H9 (cell line): ENCODE measurements around the gene MAPK13. TPM values are rescaled to one million over a fixed set of nuclear protein-coding genes. Genes with fewer than 3 reads are reported as not detected.

ENCODE experiments used
- DNase-seq: peaks from one replicate; pipeline ENCODE4 v3.0.0-alpha.2; 2017
- H2AFZ ChIP-seq: one replicate; pipeline ENCODE4 v1.6.1; 2013; ENCODE audit warnings: mild to moderate bottlenecking, low read length, control low read depth, moderate library complexity
- H2AK5ac ChIP-seq: 2 replicates; pipeline ENCODE4 v1.6.1; 2013; ENCODE audit warnings: low read length, control low read depth, mixed read lengths; ENCODE audit not compliant: insufficient read length
- H2BK120ac ChIP-seq: one replicate; pipeline ENCODE4 v1.6.1; 2013; ENCODE audit warnings: low read depth, mild to moderate bottlenecking, low read length, control low read depth, inconsistent platforms; ENCODE audit not compliant: poor library complexity, severe bottlenecking
- H2BK12ac ChIP-seq: 2 replicates; pipeline ENCODE4 v1.6.1; 2013; ENCODE audit warnings: low read length, control low read depth, mixed read lengths, low read depth; ENCODE audit not compliant: insufficient read length
- H2BK15ac ChIP-seq: 2 replicates; pipeline ENCODE4 v1.6.1; 2013; ENCODE audit warnings: low read depth, low read length, control low read depth
- H2BK20ac ChIP-seq: one replicate; pipeline ENCODE4 v1.6.1; 2013; ENCODE audit warnings: low read depth, mild to moderate bottlenecking, low read length, control low read depth, inconsistent platforms; ENCODE audit not compliant: poor library complexity, severe bottlenecking
- H2BK5ac ChIP-seq: 2 replicates; pipeline ENCODE4 v1.6.1; 2013; ENCODE audit warnings: low read length, control low read depth, mixed read lengths; ENCODE audit not compliant: insufficient read length
- H3K14ac ChIP-seq: 2 replicates; pipeline ENCODE4 v1.6.1; 2013; ENCODE audit warnings: low read length, control low read depth; ENCODE audit not compliant: insufficient read depth
- H3K18ac ChIP-seq: 2 replicates; pipeline ENCODE4 v1.6.1; 2013; ENCODE audit warnings: low read depth, mild to moderate bottlenecking, mixed read lengths, low read length, control low read depth; ENCODE audit not compliant: insufficient read length
- H3K23ac ChIP-seq: 2 replicates; pipeline ENCODE4 v1.6.1; 2013; ENCODE audit warnings: low read length, control low read depth, mixed read lengths, low read depth; ENCODE audit not compliant: insufficient read length
- H3K23me2 ChIP-seq: 2 replicates; pipeline ENCODE4 v1.6.1; 2013; ENCODE audit warnings: low read depth, mild to moderate bottlenecking, mixed read lengths, low read length, control low read depth; ENCODE audit not compliant: insufficient read length, poor library complexity, severe bottlenecking
- H3K27ac ChIP-seq: 2 replicates; pipeline ENCODE4 v1.5.1; 2013; ENCODE audit warnings: low read length, control low read depth, mixed read lengths, low read depth; ENCODE audit not compliant: insufficient read length
- H3K27me3 ChIP-seq: 2 replicates; pipeline ENCODE4 v1.6.1; 2013; ENCODE audit warnings: low read length, control low read depth, inconsistent platforms; ENCODE audit not compliant: insufficient read depth
- H3K4ac ChIP-seq: 2 replicates; pipeline ENCODE4 v1.6.1; 2013; ENCODE audit warnings: low read depth, mild to moderate bottlenecking, control low read depth, inconsistent platforms, low read length, moderate library complexity
- H3K4me1 ChIP-seq: 2 replicates; pipeline ENCODE4 v1.6.1; 2013; ENCODE audit warnings: low read length, control low read depth, inconsistent platforms; ENCODE audit not compliant: insufficient read depth
- H3K4me2 ChIP-seq: 2 replicates; pipeline ENCODE4 v1.6.1; 2013; ENCODE audit warnings: low read length, control low read depth, mixed read lengths; ENCODE audit not compliant: insufficient read length, insufficient read depth
- H3K56ac ChIP-seq: 2 replicates; pipeline ENCODE4 v1.6.1; 2013; ENCODE audit warnings: low read depth, mild to moderate bottlenecking, mixed read lengths, low read length, control low read depth; ENCODE audit not compliant: insufficient read length
- H3K79me1 ChIP-seq: 2 replicates; pipeline ENCODE4 v1.6.1; 2013; ENCODE audit warnings: low read depth, mild to moderate bottlenecking, moderate library complexity, low read length, control low read depth, inconsistent platforms; ENCODE audit not compliant: insufficient read depth, poor library complexity, severe bottlenecking
- H3K79me2 ChIP-seq: 2 replicates; pipeline ENCODE4 v1.6.1; 2013; ENCODE audit warnings: low read length, control low read depth, inconsistent platforms; ENCODE audit not compliant: insufficient read depth
- H3K9ac ChIP-seq: 2 replicates; pipeline ENCODE4 v1.6.1; 2013; ENCODE audit warnings: low read length, control low read depth, mixed read lengths; ENCODE audit not compliant: insufficient read length; ENCODE audit errors: extremely low read depth
- H3K9me3 ChIP-seq: one replicate; pipeline ENCODE4 v1.6.1; 2013; ENCODE audit warnings: low read depth, low read length, inconsistent platforms; ENCODE audit not compliant: control insufficient read depth
- H3T11ph ChIP-seq: one replicate; pipeline ENCODE4 v1.6.1; 2013; ENCODE audit warnings: mild to moderate bottlenecking, low read length, control low read depth, inconsistent platforms
- H4K20me1 ChIP-seq: one replicate; pipeline ENCODE4 v1.6.1; 2013; ENCODE audit not compliant: control insufficient read depth, insufficient read length, insufficient read depth
- H4K5ac ChIP-seq: 2 replicates; pipeline ENCODE4 v1.6.1; 2013; ENCODE audit warnings: low read depth, mild to moderate bottlenecking, mixed read lengths, low read length, control low read depth; ENCODE audit not compliant: insufficient read length
- H4K8ac ChIP-seq: replicated peaks from 2 replicates; pipeline ENCODE4 v1.6.1; 2013; ENCODE audit warnings: low read length, control low read depth, mixed read lengths, low read depth; ENCODE audit not compliant: insufficient read length
- H4K91ac ChIP-seq: 2 replicates; pipeline ENCODE4 v1.6.1; 2013; ENCODE audit warnings: low read depth, mild to moderate bottlenecking, moderate library complexity, mixed read lengths, low read length, control low read depth; ENCODE audit not compliant: insufficient read length
- H3K27ac Mint-ChIP-seq, 3 experiments: 2 replicates in 2 of 3; 3 replicates in 1 of 3; pipeline ENCODE4 v1.8.0; 2020 to 2021; ENCODE audit warnings: mixed read lengths in 3 of 3, mild to moderate bottlenecking in 1 of 3, moderate library complexity in 1 of 3
- H3K27me3 Mint-ChIP-seq: 2 replicates; pipeline ENCODE4 v1.8.0; 2021; ENCODE audit warnings: low read depth, mild to moderate bottlenecking, moderate library complexity, mixed read lengths
- H3K36me3 Mint-ChIP-seq, 3 experiments: 2 replicates in 2 of 3; 3 replicates in 1 of 3; pipeline ENCODE4 v1.8.0; 2020 to 2021; ENCODE audit warnings: low read depth in 3 of 3, mixed read lengths in 3 of 3; ENCODE audit not compliant: insufficient read depth in 1 of 3
- H3K4me1 Mint-ChIP-seq, 2 experiments: 2 replicates each; pipeline ENCODE4 v1.8.0; 2020; ENCODE audit warnings: mixed read lengths in 2 of 2
- H3K4me3 Mint-ChIP-seq, 2 experiments: 2 replicates in 1 of 2; 3 replicates in 1 of 2; pipeline ENCODE4 v1.8.0; 2020 to 2021; ENCODE audit warnings: mild to moderate bottlenecking in 2 of 2, mixed read lengths in 2 of 2, moderate library complexity in 1 of 2
- H3K9me3 Mint-ChIP-seq, 2 experiments: 2 replicates in 1 of 2; 3 replicates in 1 of 2; pipeline ENCODE4 v1.8.0; 2020; ENCODE audit warnings: mild to moderate bottlenecking in 2 of 2, mixed read lengths in 2 of 2, moderate library complexity in 1 of 2
- WGBS: extraction: QIAGEN DNeasy Blood & Tissue Kit; methylation state at CpG from one replicate; pipeline ENCODE4 v1.1.7; 2013; ENCODE audit warnings: missing lambda C conversion rate, low lambda C conversion rate, mixed read lengths; ENCODE audit not compliant: insufficient read length; ENCODE audit errors: extremely low coverage; 5-methylcytosine and 5-hydroxymethylcytosine counted together
- total RNA-seq: library from RNA; stranded (reverse); gene quantifications from 2 replicates; pipeline ENCODE4 v1.2.1, GENCODE V29; 2021
- TF ChIP-seq, protein P1 (sequence below): fragments of 200-600 bp; sonication (generic); conservative IDR thresholded peaks from 3 replicates; pipeline ENCODE4 v1.8.0; 2021; ENCODE audit warnings: antibody characterized with exemption, mild to moderate bottlenecking

MAPK13 gene
- total RNA-seq, 1 experiment from 2014 or later: 18.9 TPM

DNA sequence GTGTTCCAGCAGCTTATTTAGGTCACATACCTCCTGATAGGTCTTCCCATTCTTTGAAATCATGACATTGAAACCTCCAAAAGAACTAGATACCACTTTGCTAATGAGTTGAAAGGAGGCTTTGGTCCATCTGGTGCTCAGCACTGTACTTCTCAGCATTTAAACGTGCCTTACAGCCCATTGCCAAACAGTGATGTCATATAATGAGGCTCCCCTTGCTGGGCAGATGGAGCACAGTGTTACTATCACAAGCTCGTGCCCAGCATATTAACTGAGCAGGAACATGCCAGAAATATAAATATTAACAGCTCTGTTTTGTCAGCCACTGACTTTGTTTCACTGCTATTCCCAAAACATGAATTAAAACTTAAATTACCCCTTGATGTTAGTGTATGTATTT is 25.5 kb upstream of the MAPK13 start:
- no peak for DNase-seq
- Histone ChIP-seq H3K27me3 (no peaks in the 10 kb centered on the region), H3K4me1 (no peaks in the 10 kb centered on the region), H4K5ac (no peak overlapping the region), H3K27ac (no peak overlapping the region), H3K9ac (no peak overlapping the region), H4K20me1 (no peaks in the 10 kb centered on the region), H2AK5ac (no peak overlapping the region), H2BK5ac (no peak overlapping the region), H2BK120ac (no peak overlapping the region), H3K14ac (no peak overlapping the region), H2AFZ (no peak overlapping the region), H3T11ph (no peak overlapping the region), H3K56ac (no peak overlapping the region), H3K9me3 (no peaks in the 10 kb centered on the region), H3K4ac (no peak overlapping the region), H2BK15ac (no peak overlapping the region), H3K79me1 (no peaks in the 10 kb centered on the region), H2BK12ac (no peak overlapping the region), H3K23me2 (no peaks in the 10 kb centered on the region), H4K8ac (no peak overlapping the region), H3K79me2 (no peaks in the 10 kb centered on the region), H3K18ac (no peak overlapping the region), H3K4me2 (no peak overlapping the region), H4K91ac (no peak overlapping the region), H2BK20ac (no peak overlapping the region), H3K23ac (no peak overlapping the region)
- Mint-ChIP-seq H3K4me1 (no peaks in the 10 kb centered on the region), H3K4me3 (no peak overlapping the region), H3K36me3 (peaks cover 7 to 37% (median 13%) of the 10 kb centered on the region in 3 experiments), H3K9me3 (no peaks in the 10 kb centered on the region), H3K27me3 (no peaks in the 10 kb centered on the region), H3K27ac (no peak overlapping the region)
- no CpG with 5 or more reads among the region's 2 CpGs for WGBS
- TF ChIP-seq, protein P1, sequence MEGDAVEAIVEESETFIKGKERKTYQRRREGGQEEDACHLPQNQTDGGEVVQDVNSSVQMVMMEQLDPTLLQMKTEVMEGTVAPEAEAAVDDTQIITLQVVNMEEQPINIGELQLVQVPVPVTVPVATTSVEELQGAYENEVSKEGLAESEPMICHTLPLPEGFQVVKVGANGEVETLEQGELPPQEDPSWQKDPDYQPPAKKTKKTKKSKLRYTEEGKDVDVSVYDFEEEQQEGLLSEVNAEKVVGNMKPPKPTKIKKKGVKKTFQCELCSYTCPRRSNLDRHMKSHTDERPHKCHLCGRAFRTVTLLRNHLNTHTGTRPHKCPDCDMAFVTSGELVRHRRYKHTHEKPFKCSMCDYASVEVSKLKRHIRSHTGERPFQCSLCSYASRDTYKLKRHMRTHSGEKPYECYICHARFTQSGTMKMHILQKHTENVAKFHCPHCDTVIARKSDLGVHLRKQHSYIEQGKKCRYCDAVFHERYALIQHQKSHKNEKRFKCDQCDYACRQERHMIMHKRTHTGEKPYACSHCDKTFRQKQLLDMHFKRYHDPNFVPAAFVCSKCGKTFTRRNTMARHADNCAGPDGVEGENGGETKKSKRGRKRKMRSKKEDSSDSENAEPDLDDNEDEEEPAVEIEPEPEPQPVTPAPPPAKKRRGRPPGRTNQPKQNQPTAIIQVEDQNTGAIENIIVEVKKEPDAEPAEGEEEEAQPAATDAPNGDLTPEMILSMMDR: no peak
